ENCODE measurements around the gene PAX5. TPM values are rescaled to one million over a fixed set of nuclear protein-coding genes. Genes with fewer than 3 reads are reported as not detected.

Gene PAX5
- total RNA-seq, 1 experiment from 2014 or later = 6.6 TPM

DNA sequence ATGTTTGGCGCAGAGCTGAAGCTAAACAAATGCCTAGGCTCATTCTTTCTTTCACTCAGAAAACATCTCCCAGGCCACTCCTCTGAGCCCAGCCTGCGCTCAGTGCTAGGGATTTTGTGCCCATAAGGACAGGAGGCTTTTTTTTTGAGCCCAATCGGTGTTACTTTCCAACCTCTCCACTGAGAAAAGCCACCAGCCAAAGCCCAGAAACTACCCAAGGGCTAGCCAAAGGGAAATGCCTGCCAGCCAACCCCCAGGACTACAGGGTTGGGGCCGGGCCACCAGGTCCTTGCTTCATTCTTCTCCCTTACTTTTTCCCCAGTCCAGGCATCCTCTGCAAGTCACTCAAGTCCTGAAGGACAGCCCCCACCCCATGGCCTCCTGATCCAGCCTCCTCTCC lies 134.7 kb downstream of the PAX5 start:
- Mint-ChIP-seq H3K36me3 (no peaks in the 10 kb centered on the region), H3K4me1 (peaks cover 15% of the 10 kb centered on the region; the same call in 1 of the 2 replicates), H3K27ac (no peak overlapping the region), H3K27me3 (ENCODE audit: low read depth) (peaks cover 4% of the 10 kb centered on the region; the same call in 1 of the 2 replicates), H3K9me3 (no peaks in the 10 kb centered on the region), H3K4me3 (no peak overlapping the region)
- TF ChIP-seq GRHL2 (CRISPR knock-in tag; IDR thresholded peaks at IDR 0.05; ENCODE audit: insufficient replicate concordance, severe bottlenecking) (no peak), MYBL2 (CRISPR knock-in tag; IDR thresholded peaks at IDR 0.05) (no peak)
- TF ChIP-seq, protein P1, sequence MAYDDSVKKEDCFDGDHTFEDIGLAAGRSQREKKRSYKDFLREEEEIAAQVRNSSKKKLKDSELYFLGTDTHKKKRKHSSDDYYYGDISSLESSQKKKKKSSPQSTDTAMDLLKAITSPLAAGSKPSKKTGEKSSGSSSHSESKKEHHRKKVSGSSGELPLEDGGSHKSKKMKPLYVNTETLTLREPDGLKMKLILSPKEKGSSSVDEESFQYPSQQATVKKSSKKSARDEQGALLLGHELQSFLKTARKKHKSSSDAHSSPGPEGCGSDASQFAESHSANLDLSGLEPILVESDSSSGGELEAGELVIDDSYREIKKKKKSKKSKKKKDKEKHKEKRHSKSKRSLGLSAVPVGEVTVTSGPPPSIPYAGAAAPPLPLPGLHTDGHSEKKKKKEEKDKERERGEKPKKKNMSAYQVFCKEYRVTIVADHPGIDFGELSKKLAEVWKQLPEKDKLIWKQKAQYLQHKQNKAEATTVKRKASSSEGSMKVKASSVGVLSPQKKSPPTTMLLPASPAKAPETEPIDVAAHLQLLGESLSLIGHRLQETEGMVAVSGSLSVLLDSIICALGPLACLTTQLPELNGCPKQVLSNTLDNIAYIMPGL (CRISPR knock-in tag; IDR thresholded peaks at IDR 0.05) = no peak
- TF ChIP-seq, protein P2, sequence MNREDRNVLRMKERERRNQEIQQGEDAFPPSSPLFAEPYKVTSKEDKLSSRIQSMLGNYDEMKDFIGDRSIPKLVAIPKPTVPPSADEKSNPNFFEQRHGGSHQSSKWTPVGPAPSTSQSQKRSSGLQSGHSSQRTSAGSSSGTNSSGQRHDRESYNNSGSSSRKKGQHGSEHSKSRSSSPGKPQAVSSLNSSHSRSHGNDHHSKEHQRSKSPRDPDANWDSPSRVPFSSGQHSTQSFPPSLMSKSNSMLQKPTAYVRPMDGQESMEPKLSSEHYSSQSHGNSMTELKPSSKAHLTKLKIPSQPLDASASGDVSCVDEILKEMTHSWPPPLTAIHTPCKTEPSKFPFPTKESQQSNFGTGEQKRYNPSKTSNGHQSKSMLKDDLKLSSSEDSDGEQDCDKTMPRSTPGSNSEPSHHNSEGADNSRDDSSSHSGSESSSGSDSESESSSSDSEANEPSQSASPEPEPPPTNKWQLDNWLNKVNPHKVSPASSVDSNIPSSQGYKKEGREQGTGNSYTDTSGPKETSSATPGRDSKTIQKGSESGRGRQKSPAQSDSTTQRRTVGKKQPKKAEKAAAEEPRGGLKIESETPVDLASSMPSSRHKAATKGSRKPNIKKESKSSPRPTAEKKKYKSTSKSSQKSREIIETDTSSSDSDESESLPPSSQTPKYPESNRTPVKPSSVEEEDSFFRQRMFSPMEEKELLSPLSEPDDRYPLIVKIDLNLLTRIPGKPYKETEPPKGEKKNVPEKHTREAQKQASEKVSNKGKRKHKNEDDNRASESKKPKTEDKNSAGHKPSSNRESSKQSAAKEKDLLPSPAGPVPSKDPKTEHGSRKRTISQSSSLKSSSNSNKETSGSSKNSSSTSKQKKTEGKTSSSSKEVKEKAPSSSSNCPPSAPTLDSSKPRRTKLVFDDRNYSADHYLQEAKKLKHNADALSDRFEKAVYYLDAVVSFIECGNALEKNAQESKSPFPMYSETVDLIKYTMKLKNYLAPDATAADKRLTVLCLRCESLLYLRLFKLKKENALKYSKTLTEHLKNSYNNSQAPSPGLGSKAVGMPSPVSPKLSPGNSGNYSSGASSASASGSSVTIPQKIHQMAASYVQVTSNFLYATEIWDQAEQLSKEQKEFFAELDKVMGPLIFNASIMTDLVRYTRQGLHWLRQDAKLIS (CRISPR knock-in tag; IDR thresholded peaks at IDR 0.05; ENCODE audit: borderline replicate concordance) = no peak
- TF ChIP-seq, protein P3, sequence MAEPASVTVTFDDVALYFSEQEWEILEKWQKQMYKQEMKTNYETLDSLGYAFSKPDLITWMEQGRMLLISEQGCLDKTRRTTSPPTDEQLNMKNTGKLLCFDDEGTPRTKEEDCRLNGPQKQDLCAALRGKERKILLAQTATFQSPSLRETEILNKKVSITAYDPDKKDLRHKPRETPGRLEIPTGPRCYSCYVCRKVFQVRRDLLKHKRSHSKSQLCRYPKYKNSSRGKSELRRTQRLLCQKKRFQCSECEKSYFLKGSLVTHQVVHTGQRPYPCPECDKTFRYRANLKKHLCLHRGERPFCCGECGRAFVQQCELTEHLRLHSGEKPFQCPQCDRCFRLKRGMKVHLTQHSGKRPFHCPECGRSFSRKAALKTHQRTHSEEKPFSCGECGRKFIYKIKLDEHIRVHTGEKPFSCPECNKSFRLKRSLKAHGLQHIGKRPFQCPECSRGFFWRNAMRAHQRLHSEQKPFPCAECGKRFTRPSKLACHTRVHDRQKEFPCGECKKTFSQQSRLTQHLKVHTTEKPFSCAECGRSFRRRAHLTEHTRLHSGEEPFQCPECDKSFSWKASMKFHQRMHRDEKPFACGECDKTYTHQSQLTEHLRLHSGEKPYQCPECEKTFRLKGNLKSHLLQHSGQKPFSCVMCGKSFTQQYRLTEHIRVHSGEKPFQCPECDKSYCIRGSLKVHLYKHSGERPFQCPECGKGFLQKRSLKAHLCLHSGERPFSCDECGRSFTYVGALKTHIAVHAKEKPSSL (CRISPR knock-in tag; conservative IDR thresholded peaks at IDR 0.05) = no peak
- ATAC-seq (no peak), DNase-seq (ENCODE audit: low spot score) (no peak)
- ChIA-PET POLR2A (no interaction called here), CTCF (interaction anchor here (1.0 to 1.8 kb wide), 3 partner anchors 12 to 92 kb away, joined by 3 to 4 read pairs (median 3); no protein-coding TSS in a partner anchor)

DNA sequence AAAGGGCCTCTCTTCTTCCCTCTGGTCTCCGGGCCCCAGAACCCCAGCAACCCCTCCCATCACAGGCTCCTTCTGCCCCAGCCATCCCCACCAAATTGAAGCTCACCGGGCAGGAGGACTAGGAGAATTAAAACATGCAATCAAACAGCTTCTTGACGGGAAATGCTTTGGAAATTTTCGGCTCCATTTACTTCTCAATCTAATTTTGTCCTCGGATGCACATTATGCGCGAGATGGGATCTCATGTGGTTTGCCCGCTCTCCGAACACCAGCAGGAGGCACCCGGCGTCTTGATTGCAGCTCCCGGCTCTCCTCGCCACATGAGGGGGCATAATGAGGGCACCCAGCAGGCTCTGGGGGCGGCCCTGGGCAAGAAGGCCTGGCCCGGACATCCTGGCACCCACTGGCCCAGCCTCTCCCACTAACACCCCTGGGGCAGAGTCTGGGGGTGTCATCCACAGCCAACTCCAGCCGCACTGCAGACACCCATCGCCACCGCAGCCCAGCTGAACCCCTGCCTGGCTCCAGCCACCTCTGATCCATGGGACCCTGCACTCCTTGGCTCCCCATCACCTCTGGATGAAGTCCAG lies 135.5 kb downstream of the PAX5 start:
- CTCF ChIA-PET = interaction anchor here (1.0 to 1.8 kb wide), 6 partner anchors 13 to 97 kb away, joined by 3 to 4 read pairs (median 3); no protein-coding TSS in a partner anchor
- no peak for DNase-seq (ENCODE audit: low spot score)
- TF ChIP-seq, protein P4, sequence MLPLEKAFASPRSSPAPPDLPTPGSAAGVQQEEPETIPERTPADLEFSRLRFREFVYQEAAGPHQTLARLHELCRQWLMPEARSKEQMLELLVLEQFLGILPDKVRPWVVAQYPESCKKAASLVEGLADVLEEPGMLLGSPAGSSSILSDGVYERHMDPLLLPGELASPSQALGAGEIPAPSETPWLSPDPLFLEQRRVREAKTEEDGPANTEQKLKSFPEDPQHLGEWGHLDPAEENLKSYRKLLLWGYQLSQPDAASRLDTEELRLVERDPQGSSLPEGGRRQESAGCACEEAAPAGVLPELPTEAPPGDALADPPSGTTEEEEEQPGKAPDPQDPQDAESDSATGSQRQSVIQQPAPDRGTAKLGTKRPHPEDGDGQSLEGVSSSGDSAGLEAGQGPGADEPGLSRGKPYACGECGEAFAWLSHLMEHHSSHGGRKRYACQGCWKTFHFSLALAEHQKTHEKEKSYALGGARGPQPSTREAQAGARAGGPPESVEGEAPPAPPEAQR (CRISPR knock-in tag; IDR thresholded peaks at IDR 0.05) = no peak
- TF ChIP-seq, protein P5, sequence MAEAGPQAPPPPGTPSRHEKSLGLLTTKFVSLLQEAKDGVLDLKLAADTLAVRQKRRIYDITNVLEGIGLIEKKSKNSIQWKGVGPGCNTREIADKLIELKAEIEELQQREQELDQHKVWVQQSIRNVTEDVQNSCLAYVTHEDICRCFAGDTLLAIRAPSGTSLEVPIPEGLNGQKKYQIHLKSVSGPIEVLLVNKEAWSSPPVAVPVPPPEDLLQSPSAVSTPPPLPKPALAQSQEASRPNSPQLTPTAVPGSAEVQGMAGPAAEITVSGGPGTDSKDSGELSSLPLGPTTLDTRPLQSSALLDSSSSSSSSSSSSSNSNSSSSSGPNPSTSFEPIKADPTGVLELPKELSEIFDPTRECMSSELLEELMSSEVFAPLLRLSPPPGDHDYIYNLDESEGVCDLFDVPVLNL (CRISPR knock-in tag; IDR thresholded peaks at IDR 0.05; ENCODE audit: borderline replicate concordance, low read depth) = no peak
- TF ChIP-seq NFATC4 (CRISPR knock-in tag; IDR thresholded peaks at IDR 0.05) (no peak), SP1 (CRISPR knock-in tag; conservative IDR thresholded peaks at IDR 0.05) (no peak)
- TF ChIP-seq, protein P1 (CRISPR knock-in tag; IDR thresholded peaks at IDR 0.05) = no peak
- TF ChIP-seq, protein P6, sequence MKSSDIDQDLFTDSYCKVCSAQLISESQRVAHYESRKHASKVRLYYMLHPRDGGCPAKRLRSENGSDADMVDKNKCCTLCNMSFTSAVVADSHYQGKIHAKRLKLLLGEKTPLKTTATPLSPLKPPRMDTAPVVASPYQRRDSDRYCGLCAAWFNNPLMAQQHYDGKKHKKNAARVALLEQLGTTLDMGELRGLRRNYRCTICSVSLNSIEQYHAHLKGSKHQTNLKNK (CRISPR knock-in tag; IDR thresholded peaks at IDR 0.05) = no peak
- TF ChIP-seq, protein P7, sequence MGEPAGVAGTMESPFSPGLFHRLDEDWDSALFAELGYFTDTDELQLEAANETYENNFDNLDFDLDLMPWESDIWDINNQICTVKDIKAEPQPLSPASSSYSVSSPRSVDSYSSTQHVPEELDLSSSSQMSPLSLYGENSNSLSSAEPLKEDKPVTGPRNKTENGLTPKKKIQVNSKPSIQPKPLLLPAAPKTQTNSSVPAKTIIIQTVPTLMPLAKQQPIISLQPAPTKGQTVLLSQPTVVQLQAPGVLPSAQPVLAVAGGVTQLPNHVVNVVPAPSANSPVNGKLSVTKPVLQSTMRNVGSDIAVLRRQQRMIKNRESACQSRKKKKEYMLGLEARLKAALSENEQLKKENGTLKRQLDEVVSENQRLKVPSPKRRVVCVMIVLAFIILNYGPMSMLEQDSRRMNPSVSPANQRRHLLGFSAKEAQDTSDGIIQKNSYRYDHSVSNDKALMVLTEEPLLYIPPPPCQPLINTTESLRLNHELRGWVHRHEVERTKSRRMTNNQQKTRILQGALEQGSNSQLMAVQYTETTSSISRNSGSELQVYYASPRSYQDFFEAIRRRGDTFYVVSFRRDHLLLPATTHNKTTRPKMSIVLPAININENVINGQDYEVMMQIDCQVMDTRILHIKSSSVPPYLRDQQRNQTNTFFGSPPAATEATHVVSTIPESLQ (CRISPR knock-in tag; IDR thresholded peaks at IDR 0.05) = no peak
- TF ChIP-seq, protein P8, sequence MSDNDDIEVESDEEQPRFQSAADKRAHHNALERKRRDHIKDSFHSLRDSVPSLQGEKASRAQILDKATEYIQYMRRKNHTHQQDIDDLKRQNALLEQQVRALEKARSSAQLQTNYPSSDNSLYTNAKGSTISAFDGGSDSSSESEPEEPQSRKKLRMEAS (CRISPR knock-in tag; IDR thresholded peaks at IDR 0.05) = no peak
- TF ChIP-seq, protein P9, sequence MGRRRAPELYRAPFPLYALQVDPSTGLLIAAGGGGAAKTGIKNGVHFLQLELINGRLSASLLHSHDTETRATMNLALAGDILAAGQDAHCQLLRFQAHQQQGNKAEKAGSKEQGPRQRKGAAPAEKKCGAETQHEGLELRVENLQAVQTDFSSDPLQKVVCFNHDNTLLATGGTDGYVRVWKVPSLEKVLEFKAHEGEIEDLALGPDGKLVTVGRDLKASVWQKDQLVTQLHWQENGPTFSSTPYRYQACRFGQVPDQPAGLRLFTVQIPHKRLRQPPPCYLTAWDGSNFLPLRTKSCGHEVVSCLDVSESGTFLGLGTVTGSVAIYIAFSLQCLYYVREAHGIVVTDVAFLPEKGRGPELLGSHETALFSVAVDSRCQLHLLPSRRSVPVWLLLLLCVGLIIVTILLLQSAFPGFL (CRISPR knock-in tag; IDR thresholded peaks at IDR 0.05; ENCODE audit: borderline replicate concordance) = no peak

More for the DNA sequence above, 135.5 kb downstream of the PAX5 start:
- no peaks in the 10 kb centered on the region for H3K36me3 Mint-ChIP-seq
- no peak overlapping the region for H3K4me3 Mint-ChIP-seq
- peaks cover 15% of the 10 kb centered on the region; the same call in 1 of the 2 replicates for H3K4me1 Mint-ChIP-seq
- peaks cover 4% of the 10 kb centered on the region; the same call in 1 of the 2 replicates for H3K27me3 Mint-ChIP-seq (ENCODE audit: low read depth)
- H3K27ac Mint-ChIP-seq = no peak overlapping the region
- H3K9me3 Mint-ChIP-seq = no peaks in the 10 kb centered on the region
- no peak for ATAC-seq
- POLR2A ChIA-PET = no interaction called here

Data from WTC11 (cell line).